ENCODE data around the gene SELENON.

DNA sequence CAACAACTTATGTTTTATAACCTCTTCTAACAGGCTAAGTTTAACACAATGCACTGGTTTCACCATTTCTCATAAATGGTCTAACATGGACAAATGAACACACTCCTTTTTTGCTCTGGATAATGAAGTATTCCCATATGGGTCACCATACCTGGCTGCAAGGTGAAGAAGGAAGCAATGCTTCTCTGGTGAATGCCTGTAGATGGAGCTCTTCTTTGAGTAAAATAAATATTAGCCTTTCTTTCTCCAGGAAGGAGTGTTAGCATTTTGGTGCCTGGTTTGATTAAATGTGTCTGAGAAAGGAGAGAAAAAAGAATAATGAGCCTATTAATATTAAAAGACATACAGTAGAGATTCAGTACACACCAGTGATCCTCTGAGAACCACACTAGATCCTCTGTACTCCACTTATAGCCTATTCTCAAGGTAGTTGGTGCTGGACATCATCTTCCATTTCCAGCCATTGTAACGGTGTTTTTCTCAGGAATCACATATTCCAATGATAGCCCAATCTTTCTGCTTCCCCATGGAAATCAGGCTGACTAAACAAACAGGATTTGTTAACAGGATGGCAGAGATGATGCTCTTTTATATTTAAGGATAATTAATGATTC lies 37.4 kb downstream of the SELENON start:
- TF ChIP-seq, protein P1, sequence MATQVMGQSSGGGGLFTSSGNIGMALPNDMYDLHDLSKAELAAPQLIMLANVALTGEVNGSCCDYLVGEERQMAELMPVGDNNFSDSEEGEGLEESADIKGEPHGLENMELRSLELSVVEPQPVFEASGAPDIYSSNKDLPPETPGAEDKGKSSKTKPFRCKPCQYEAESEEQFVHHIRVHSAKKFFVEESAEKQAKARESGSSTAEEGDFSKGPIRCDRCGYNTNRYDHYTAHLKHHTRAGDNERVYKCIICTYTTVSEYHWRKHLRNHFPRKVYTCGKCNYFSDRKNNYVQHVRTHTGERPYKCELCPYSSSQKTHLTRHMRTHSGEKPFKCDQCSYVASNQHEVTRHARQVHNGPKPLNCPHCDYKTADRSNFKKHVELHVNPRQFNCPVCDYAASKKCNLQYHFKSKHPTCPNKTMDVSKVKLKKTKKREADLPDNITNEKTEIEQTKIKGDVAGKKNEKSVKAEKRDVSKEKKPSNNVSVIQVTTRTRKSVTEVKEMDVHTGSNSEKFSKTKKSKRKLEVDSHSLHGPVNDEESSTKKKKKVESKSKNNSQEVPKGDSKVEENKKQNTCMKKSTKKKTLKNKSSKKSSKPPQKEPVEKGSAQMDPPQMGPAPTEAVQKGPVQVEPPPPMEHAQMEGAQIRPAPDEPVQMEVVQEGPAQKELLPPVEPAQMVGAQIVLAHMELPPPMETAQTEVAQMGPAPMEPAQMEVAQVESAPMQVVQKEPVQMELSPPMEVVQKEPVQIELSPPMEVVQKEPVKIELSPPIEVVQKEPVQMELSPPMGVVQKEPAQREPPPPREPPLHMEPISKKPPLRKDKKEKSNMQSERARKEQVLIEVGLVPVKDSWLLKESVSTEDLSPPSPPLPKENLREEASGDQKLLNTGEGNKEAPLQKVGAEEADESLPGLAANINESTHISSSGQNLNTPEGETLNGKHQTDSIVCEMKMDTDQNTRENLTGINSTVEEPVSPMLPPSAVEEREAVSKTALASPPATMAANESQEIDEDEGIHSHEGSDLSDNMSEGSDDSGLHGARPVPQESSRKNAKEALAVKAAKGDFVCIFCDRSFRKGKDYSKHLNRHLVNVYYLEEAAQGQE (tag by site-specific recombination; IDR thresholded peaks at IDR 0.05): no peak
- TF ChIP-seq ZNF169 (tag by site-specific recombination; IDR thresholded peaks at IDR 0.05): no peak
- TF ChIP-seq, protein P2, sequence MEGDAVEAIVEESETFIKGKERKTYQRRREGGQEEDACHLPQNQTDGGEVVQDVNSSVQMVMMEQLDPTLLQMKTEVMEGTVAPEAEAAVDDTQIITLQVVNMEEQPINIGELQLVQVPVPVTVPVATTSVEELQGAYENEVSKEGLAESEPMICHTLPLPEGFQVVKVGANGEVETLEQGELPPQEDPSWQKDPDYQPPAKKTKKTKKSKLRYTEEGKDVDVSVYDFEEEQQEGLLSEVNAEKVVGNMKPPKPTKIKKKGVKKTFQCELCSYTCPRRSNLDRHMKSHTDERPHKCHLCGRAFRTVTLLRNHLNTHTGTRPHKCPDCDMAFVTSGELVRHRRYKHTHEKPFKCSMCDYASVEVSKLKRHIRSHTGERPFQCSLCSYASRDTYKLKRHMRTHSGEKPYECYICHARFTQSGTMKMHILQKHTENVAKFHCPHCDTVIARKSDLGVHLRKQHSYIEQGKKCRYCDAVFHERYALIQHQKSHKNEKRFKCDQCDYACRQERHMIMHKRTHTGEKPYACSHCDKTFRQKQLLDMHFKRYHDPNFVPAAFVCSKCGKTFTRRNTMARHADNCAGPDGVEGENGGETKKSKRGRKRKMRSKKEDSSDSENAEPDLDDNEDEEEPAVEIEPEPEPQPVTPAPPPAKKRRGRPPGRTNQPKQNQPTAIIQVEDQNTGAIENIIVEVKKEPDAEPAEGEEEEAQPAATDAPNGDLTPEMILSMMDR (tag by site-specific recombination; IDR thresholded peaks at IDR 0.05): 0 out of 2 replicates have a peak, but pooled peaks have one; percentile 13
- TF ChIP-seq ZNF184 (tag by site-specific recombination; IDR thresholded peaks at IDR 0.05): no peak
- TF ChIP-seq ZNF302 (tag by site-specific recombination; IDR thresholded peaks at IDR 0.05; ENCODE audit: low read depth): no peak
- TF ChIP-seq ZNF132 (tag by site-specific recombination; IDR thresholded peaks at IDR 0.05; ENCODE audit: borderline replicate concordance): no peak
- TF ChIP-seq, protein P3, sequence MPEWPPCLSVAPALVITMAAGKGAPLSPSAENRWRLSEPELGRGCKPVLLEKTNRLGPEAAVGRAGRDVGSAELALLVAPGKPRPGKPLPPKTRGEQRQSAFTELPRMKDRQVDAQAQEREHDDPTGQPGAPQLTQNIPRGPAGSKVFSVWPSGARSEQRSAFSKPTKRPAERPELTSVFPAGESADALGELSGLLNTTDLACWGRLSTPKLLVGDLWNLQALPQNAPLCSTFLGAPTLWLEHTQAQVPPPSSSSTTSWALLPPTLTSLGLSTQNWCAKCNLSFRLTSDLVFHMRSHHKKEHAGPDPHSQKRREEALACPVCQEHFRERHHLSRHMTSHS (tag by site-specific recombination; IDR thresholded peaks at IDR 0.05): no peak

Data from HEK293 (cell line).